Glutamatergic neuron (in vitro differentiated cells): ENCODE data around the gene CTNND1. TPM values are rescaled to one million over a fixed set of nuclear protein-coding genes. Genes with fewer than 3 reads are reported as not detected.

ENCODE experiments used
- DNase-seq: peaks from one replicate; pipeline ENCODE4 v3.0.0; 2022
- H3K27ac Mint-ChIP-seq: one replicate; pipeline ENCODE4 v1.8.0; 2020; ENCODE audit warnings: mild to moderate bottlenecking, mixed read lengths, inconsistent platforms; ENCODE audit not compliant: unreplicated experiment
- H3K27me3 Mint-ChIP-seq: one replicate; pipeline ENCODE4 v1.8.0; 2020; ENCODE audit warnings: mild to moderate bottlenecking, moderate library complexity, mixed read lengths, inconsistent platforms; ENCODE audit not compliant: unreplicated experiment
- H3K36me3 Mint-ChIP-seq: one replicate; pipeline ENCODE4 v1.8.0; 2020; ENCODE audit warnings: mild to moderate bottlenecking, mixed read lengths, inconsistent platforms; ENCODE audit not compliant: unreplicated experiment
- H3K4me1 Mint-ChIP-seq: one replicate; pipeline ENCODE4 v1.8.0; 2020; ENCODE audit warnings: mild to moderate bottlenecking, low read depth, mixed read lengths, inconsistent platforms; ENCODE audit not compliant: unreplicated experiment
- H3K4me3 Mint-ChIP-seq: one replicate; pipeline ENCODE4 v1.8.0; 2020; ENCODE audit warnings: mild to moderate bottlenecking, mixed read lengths, inconsistent platforms; ENCODE audit not compliant: unreplicated experiment
- H3K9me3 Mint-ChIP-seq: one replicate; pipeline ENCODE4 v1.8.0; 2020; ENCODE audit warnings: mild to moderate bottlenecking, moderate library complexity, mixed read lengths, inconsistent platforms; ENCODE audit not compliant: unreplicated experiment
- total RNA-seq: library from RNA; stranded (reverse); fragmentation: NEBNext Ultra II Directional; extraction: Animal tissue kit (Norgen Biotek cat#: 25700); gene quantifications from one replicate; pipeline ENCODE4 v1.2.1, GENCODE V29; 2021; ENCODE audit not compliant: unreplicated experiment
- TF ChIP-seq, protein P1 (sequence below): fragments of 200-600 bp; sonication (generic); IDR thresholded peaks from one replicate; pipeline ENCODE4 v1.5.0; 2021; ENCODE audit not compliant: partially characterized antibody, unreplicated experiment

Gene CTNND1
- total RNA-seq, 1 donor from 2014 or later: 344 TPM

GRCh38 chr11:57728829-57729228, 32.8 kb upstream of the CTNND1 start:
- Mint-ChIP-seq H3K36me3 (no peaks in the 10 kb centered on the region), H3K4me3 (no peak overlapping the region), H3K9me3 (peaks cover 3% of the 10 kb centered on the region), H3K27me3 (no peaks in the 10 kb centered on the region), H3K4me1 (peaks cover 4% of the 10 kb centered on the region), H3K27ac (no peak overlapping the region)
- TF ChIP-seq, protein P1, sequence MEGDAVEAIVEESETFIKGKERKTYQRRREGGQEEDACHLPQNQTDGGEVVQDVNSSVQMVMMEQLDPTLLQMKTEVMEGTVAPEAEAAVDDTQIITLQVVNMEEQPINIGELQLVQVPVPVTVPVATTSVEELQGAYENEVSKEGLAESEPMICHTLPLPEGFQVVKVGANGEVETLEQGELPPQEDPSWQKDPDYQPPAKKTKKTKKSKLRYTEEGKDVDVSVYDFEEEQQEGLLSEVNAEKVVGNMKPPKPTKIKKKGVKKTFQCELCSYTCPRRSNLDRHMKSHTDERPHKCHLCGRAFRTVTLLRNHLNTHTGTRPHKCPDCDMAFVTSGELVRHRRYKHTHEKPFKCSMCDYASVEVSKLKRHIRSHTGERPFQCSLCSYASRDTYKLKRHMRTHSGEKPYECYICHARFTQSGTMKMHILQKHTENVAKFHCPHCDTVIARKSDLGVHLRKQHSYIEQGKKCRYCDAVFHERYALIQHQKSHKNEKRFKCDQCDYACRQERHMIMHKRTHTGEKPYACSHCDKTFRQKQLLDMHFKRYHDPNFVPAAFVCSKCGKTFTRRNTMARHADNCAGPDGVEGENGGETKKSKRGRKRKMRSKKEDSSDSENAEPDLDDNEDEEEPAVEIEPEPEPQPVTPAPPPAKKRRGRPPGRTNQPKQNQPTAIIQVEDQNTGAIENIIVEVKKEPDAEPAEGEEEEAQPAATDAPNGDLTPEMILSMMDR: no peak
- no peak for DNase-seq

- TF ChIP-seq, protein P1: no peak
- DNase-seq: no peak
- Mint-ChIP-seq H3K27me3 (no peaks in the 10 kb centered on the region), H3K4me3 (no peak overlapping the region), H3K4me1 (peaks cover 4% of the 10 kb centered on the region), H3K9me3 (peaks cover 3% of the 10 kb centered on the region), H3K27ac (no peak overlapping the region), H3K36me3 (no peaks in the 10 kb centered on the region)
Observed at GRCh38 chr11:57729479-57729878, 32.1 kb upstream of the CTNND1 start.

GRCh38 chr11:57732661-57733060, 28.9 kb upstream of the CTNND1 start:
- H3K4me1 Mint-ChIP-seq: peaks cover 4% of the 10 kb centered on the region
- no peak overlapping the region for H3K27ac Mint-ChIP-seq
- peaks cover 3% of the 10 kb centered on the region for H3K9me3 Mint-ChIP-seq
- H3K36me3 Mint-ChIP-seq: peaks cover 4% of the 10 kb centered on the region
- H3K27me3 Mint-ChIP-seq: no peaks in the 10 kb centered on the region
- DNase-seq: no peak
- no peak overlapping the region for H3K4me3 Mint-ChIP-seq
- TF ChIP-seq, protein P1: no peak

DNA sequence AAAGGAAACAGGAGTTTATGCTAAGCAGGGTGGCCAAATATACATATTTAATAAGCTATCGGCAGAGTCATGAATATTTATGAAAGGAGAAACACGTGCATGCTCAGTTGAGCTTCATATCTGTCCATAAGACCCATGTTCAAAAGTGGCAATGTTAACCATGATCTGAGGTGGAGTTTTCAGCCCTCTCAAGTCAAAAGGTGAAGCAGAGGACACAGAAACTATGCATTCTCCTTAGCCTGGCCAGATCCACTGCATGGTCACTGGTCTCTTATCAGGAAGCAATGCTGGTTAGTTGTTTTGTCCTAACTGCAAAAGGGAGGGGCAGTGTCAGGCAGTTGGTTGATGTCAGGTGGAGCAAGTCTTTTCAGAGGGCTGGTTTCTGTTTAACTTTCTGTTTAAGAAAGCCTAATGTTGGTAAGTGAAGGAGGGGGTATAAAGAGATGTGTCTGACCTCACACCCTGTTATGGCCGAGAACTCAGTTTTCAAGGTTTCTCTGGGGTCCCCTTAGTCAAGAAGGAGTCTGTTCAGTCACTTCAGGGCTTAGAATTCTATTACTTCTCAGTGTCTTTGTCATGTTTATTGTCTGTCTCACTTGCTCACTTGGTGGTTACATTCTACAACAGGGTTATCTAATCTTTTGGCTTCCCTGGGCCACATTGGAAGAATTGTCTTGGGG, 25.8 kb upstream of the CTNND1 start:
- H3K27me3 Mint-ChIP-seq: no peaks in the 10 kb centered on the region
- TF ChIP-seq, protein P1: no peak
- no peak for DNase-seq
- H3K9me3 Mint-ChIP-seq: peaks cover 3% of the 10 kb centered on the region
- H3K27ac Mint-ChIP-seq: no peak overlapping the region
- H3K4me1 Mint-ChIP-seq: peaks cover 6% of the 10 kb centered on the region
- no peak overlapping the region for H3K4me3 Mint-ChIP-seq
- peaks cover 4% of the 10 kb centered on the region for H3K36me3 Mint-ChIP-seq
